GM19324 (cell line): ENCODE data around the gene NF2.

ENCODE experiments used
- ATAC-seq: cut with Tn5 transposase; IDR thresholded peaks from one replicate; pipeline ENCODE4 v1.9.1; 2021; ENCODE audit warnings: mild to moderate bottlenecking, moderate library complexity; ENCODE audit not compliant: unreplicated experiment, low FRiP score

NF2 gene

DNA sequence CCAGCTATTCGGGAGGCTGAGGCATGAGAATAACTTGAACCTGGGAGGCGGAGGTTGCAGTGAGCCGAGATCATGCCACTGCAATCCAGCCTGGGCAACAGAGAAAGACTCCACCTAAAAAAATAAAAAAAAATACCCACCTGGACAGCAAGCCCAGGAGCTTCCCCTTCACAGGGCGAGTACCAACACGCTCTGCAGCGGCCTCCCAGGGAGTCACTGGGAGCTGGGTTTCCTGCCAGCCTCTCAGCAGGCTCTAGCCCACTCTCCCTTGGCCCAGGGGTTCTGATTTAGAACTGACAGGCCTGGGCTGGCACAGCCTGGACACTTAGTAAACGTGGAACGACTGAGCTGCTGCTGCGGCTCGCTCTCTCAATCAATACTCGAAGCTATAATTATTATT, 114.4 kb downstream of the NF2 start:
- no peak for ATAC-seq

DNA sequence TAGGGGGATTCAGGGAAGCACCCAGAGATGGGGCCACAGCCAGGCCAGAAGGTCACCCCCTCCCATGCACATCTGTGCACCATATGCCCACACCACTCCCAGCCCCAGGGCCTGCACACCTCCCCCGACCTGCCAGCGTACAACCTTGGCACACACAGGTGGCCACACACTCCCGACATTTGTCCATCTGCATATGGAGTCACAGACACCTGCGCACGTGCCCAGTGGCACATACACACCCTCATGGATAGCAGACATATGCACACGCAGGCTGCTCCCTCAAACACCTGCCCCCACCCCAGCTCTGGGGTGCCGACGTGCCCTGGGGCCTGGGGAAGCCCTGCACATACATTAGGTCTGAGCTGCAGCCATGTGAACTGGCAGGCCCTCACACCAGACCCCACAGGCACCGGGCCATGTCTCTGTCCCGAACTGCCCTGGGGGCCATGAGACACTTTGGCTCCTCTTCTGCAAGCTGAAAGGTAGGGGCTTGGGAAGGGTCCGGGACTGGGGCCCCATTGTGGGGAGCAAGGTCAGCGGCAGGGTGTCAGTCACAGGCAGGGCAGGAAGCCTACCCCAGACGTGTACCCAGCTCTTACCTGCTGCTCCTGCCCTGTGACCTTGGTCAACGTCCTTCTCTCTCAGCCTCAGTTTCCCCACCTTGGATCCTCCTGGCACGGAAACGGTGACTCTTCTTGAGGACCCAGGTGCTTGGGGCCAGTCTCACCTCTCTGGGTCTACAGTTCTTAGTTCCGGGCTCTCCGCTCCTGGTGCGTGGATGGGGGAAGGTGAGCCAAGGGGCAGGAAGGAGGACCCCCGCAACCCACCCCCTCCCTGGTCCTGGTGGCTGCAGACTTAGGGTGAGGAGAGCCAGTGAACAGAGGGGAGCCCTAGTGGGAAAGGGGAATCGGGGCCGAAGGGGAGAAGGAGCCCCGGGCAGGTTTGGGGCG, 115.8 kb downstream of the NF2 start:
- no peak for ATAC-seq

DNA sequence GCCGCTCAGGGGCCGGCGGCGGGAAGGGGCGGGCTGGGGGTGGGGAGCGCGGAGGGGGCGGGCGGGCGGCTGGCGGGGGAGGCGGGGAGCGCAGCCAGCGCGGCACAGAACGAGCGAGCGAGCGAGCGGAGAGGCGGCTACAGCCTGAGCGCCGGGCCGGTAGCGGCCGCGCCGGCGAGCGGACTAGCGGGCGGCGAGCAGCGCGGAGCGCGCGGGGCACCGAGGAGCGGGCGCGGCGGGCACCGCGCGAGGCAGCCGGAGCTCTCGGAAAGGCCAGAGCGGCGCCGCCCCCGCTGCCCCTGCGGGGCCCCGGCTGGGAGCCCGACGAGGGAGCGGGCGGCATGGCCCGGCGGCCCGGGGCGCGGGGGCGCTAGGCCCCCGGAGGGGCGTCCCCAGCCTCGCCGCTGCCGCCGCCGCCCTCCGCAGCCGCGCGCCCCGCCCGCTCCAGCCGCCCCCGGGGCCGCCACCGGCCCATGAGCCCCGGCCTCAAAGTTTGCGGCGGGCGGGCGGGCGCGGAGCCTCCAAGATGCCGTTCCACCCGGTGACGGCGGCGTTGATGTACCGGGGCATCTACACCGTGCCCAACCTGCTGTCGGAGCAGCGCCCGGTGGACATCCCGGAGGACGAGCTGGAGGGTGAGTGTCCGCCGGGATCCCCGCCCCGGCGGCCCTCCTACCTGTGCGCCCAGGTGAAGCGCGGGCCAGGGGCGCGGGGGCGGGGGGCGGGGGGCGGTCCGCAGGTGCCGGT, 116.6 kb downstream of the NF2 start, which contains the start of gene CABP7:
Gene CABP7 (plus strand): TSS at position 105 of the 747 bp plus-strand sequence. CDS start 422 bp downstream, at position 527.
- ATAC-seq, result no peak

DNA sequence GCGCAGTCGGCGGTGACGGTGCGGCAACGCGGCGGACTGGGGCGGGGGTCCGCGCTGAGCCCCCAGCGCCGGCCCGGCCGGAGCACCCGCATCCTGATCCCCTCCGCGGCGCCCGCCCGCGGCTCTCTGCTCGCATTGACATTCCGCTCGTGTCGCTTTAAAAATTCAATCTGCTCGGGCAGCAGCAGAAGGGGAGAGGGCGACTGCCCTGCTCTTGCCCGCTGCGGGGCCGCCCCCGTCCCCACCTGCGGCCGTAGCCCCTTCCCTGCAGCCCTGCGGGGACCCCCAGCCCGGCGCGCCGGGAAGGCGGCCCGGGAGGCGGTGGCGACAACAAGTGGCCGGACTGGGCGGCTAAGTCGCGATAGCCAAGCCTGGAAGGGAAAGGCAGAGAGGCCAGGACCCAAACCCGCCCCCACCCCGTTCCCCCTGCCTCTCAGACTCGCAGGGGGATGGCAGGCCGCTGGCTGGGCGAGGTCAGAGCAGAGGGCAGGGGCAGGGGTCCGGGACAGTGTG, 117.4 kb downstream of the NF2 start:
- no peak for ATAC-seq

DNA sequence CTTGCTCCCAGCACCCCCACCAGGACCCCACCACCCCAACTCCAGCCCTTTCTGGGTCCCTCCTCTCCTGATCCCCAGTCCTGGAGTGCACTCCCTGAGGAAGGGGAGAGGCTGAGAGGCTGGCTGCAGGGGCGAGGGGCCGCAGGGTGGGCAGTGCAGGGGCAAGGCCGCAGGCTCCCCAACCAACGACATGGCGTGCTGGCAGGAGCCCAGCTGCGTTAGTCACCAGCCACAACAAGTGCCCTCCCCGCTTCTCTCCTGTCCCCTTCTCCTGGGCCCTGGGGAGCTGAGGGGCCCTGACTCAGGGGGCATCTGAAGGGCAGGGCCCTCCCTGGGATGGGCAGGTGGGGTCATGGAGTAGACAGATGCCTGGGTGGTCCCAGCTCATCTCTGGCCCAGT, 118.7 kb downstream of the NF2 start:
- no peak for ATAC-seq

DNA sequence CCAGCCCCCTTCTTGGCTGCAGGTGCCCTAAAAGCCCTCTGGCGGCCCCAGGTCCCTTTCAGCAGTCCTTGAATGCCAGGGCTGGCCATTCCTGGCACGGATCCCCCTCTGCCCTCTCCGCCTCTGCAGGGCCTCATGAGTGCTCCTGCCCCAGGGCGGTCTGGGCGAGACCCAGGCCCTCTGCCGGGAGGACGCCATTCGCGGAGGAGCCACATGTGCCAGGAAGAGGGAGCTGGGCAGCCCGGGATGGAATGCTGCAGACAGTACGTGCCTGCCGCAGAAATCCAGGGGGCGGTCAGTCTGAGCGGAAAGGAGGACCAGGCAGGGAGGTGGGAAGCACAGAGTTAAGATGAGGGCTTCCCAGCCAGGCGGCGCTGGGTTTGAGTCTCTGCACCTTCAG, 119.2 kb downstream of the NF2 start:
- no peak for ATAC-seq

DNA sequence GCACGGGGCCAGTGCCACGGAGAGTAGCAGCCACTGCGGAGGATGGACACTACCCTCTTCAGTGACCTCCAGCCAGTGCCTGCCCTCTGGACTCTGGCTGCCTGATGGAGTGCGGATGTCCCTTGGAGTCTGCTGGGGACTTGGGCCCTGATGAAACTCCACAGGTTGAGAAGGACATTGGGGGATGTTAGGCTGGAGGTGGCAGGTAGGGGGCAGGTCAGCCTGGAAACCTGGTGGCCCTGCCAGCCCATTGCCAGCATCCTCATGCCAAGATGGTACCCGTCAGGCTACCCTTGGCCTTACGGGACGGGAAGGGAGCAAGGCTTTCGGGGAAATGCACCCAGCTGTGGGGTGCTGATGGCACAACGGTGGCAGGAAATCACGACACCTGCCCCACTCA, 120.3 kb downstream of the NF2 start:
- no peak for ATAC-seq

DNA sequence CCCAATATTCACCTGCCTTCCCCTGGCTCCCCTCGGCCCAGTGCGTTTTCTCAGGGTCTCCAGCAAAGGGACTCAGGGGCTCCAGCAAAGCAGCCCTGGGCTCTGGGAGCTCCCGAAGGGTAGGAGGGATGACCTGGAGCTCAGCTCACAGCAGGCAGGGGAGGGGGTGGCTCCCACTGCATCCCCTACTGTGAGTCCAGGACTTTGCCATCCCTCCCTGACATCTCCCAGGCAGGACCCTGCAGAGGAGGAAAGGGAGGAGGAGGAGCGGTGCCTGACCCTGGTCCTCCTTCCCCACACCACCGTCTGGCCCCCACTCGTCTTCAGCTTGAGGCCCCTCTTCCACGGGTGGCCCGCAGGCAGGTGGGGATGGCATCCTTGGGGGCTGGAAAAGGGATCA, 121.4 kb downstream of the NF2 start:
- no peak for ATAC-seq

DNA sequence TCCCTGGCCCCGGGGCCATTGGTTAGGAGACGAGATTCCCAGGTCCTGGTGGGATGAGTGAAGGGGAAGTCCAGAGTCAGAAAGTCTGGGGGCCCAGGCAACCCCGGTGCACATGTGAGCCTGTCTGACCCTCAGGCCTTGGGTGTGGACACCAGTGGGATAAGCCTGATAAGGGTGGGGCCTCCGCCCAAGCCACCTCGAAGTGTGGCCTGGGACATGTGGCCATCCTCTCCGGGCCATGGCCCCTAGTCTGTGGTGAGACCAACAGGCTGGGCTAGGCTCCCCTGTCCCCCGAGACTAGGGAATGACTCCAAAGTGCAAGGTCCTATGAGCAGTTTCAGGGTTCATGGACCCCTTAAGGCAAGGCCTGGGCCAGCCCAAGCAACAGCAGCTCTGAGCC, 122.7 kb downstream of the NF2 start:
- no peak for ATAC-seq

DNA sequence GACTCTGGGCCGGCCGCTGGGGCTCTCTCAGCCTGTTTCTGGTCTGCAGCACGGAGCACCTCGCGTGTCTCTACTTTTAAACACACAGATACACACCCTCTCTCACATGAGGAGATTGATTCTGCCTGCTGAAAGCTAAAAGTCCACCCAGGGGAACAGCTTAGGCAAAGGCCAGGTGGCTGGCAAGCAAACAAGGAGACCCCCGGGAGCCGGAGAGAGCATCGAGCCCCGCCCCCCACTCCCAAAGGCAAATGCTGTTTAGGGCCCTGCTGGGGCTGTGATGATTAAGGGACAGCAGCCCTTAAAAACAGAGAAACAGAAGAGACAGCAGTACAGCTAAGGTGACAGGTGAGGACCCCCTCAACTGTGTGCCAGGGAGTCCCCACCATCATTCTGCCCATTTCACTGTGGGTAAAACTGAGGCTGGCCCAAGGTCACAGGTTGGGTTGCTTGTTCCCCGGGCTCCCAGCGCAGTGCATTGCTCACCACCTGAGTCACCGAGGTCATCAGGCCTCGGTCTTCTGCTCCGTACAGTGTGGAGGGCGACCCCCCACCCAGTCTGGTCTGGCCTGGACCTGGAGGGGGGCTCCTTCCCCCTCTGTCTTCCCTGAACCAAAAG, 123.2 kb downstream of the NF2 start:
- no peak for ATAC-seq

DNA sequence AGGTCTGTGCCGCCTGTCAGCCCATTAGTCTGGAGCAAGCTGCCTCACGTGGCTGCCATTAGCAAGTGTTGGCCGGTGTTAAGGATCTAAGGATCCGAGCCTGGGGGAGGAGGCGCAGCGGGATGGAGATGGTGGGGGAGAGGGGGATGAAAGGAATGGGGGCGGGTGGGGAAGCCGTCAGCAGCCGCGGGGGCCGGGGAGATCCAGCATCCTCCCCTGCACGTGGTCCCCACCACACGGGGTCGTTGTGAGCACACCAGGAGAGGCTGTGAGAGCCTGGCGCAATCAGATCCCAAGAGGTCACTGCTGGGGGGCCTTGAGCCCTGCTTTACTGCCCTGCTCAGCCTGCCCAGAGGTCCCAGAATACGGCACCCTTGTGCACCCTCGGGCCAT, 123.7 kb downstream of the NF2 start:
- ATAC-seq, result no peak

DNA sequence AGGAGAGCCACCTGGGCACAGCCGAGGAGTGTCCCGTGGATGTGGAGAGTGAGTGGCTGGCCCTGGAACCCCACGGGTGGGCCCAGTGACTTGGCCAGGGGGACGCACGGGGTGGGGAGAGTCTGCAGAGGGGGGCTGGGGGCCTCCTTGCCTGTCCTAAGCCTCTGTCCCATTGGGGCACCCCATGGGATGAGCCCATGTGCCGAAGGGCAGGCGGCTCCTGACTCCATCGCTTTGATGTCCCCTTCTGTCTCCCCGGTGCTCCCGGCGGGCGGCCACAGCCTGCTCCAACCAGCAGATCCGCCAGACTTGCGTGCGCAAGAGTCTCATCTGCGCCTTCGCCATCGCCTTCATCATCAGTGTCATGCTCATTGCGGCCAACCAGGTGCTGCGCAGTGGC, 125.7 kb downstream of the NF2 start:
- no peak for ATAC-seq

DNA sequence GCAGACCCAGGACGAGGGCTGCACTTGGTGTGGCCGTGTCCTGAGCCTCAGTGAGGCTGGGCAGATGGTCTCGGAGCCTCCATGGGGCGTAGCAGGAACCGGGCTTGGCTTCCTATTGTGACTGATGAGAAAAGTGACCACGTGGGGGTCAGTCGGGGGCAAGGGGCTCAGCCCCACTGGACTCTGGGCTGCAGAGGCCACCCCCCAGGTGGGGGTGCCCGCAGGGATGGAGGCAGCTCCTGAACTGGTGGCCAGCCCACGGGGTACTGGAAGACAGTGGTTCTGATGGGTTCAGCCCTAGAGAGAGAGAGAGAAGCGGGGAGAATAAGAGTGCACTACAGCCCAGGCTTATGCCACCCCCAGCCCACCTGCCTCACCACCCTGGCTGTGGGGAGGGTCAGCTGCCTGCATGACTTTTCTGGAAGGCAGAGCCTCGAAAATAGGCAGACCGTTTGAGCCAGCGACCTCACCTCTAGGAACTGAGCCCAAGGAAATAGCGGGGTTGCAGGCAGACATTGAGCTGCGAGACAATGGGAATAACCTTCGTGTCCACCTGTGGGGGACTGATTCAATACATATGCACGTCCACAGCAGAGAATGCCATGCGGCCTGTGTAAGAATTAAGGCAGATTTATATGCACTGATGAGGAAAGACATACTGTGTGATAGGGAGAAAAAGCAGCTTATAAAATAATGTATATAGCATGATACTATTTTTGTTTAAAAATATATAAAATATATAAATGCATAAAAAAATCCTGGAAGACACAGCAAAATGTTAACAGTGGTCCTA, 127.8 kb downstream of the NF2 start:
- no peak for ATAC-seq

DNA sequence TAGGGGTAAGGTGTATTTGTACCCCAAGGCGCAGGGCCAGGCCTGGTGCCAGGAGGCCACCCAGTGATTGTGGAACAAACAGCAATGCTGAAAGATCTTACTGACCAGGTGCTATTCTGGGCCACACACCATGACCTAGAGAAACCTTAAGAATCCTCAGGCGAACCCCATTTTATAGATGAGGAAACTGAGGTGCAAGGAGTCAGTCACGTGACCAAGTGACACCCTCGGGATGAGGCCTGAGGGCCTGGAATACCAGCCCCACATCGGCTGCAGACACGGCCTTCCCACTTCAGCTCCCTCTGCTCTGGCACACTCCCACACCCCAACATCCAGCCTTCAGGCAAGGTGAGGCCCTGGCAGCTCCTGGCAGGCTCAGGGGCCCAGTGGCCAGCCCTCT, 129.4 kb downstream of the NF2 start:
- ATAC-seq, result no peak

DNA sequence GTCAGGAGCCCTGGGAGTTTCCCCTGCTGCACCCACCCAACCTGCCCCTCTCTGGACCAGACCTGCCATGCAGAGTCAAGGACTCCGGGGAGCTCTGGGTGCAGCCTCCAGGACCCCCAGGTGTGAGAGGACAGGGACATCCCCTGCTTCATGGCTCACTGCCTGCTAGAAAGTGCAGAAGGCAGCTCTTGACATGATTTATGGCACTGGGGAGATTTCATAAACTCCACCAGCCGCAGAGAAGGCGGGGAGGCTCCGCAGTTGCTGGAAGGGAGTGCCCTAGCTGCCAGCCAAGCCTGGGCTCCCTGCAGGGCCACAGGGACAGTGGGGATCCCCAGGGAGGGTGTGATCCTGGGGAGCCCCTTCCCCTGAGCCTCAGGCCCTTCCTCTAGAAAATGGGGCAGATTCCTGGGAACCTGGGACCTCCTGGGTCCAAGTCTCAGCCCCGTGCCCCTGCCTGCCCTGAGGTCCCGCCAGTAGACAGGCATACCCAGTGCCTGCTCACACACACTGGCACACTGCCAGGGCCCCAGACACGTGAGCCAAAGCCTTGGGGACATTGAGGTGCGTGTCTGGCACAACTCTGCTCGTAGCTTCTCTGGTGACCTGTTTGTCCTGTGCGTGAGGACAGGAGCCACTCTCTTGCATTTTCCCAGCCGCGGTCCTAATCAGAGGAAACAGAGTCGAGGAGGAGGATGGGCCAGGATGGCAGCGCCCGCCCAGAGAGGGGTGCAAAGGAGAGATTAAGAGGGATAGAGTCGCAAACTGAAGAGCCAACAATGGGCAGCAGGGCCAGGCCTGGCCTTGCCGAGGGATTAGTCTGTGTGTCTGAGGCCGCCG, 130.1 kb downstream of the NF2 start:
- no peak for ATAC-seq

DNA sequence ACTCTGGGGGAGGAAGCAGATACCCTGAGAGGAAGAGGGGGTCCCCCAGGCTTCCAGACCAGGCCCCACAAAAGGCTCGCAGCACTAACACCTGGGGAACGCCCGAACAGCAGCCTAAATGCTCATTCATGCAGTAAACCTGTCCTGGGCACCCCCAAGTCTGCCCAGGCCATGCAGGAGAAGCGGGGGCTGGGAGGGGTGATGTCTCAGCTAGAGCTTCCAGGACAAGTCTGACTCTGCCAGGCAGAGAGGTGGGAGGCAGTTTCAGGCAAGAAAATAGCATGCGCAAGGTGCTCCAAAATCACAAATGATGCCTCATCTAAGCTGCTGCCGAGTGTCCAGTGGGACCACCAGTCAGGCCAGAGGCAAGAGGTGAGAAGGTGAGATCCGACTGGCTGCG, 131.0 kb downstream of the NF2 start:
- ATAC-seq, result no peak

DNA sequence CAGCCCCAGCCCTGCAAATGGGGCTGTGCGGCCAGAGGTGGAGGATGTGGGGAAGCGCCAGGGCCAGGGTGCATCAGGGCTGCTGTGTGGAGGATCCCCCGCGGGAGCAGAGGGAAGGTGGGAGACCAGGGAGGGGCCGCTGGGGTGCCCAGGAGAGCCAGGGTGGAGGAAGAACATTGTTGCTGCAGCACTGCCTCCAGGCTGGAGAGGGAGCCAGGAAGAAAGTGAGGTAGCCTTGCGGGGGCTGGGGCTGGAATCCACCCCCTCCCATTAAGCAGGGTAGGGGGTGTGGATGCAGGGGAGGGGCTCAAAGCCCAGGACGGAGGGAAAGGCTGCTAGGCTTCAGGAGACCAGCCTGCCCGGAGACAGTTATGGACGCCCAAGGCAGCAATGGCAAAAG, 131.4 kb downstream of the NF2 start:
- ATAC-seq, result no peak

DNA sequence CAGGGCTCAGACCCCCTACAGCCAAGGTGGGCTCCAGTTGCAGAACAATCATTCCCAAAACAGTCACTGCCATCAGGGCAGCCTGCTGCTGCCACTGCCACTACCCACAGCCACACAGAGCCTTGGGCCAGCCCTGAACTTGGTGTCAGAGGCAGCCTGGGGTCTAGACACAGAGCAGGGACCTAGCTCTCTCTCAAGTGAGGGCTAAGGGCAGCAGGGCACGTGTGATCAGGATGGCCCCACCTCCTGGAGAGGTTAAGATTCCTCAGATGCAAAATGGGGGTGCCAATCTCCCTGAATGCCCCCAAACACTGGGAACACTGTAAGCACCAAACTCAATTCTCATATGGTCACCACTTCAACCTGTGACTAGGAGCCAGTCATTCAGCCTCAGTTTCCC, 132.0 kb downstream of the NF2 start:
- no peak for ATAC-seq
